ENCODE results near the gene CAPN1. TPM values are rescaled to one million over a fixed set of nuclear protein-coding genes. Genes with fewer than 3 reads are reported as not detected.

The CAPN1 gene
- total and polyA plus RNA-seq, 2 experiments from 2014 or later, result 131 to 156 TPM

GRCh38 chr11:65217441-65218423, 36.0 kb downstream of the CAPN1 start:
- DNase-seq (ENCODE audit: low read depth in 1 of 2, low spot score in 1 of 2), result no peak
- H3K27me3 ChIP-seq, result no peaks in the 10 kb centered on the region
- peaks cover 5% of the 10 kb centered on the region for H3K4me1 ChIP-seq (ENCODE audit: low read depth)
- no peaks in the 10 kb centered on the region for H3K9me3 ChIP-seq (ENCODE audit: low read depth)
- TF ChIP-seq CTCF (IDR thresholded peaks at IDR 0.05; ENCODE audit: low read depth, low read length), result no peak
- H3K27ac ChIP-seq, result no peak overlapping the region
- H3K4me3 ChIP-seq, result no peak overlapping the region
- H3K36me3 ChIP-seq, result no peaks in the 10 kb centered on the region

GRCh38 chr11:65218446-65218845, 36.7 kb downstream of the CAPN1 start:
- Histone ChIP-seq H3K4me3 (no peak overlapping the region), H3K36me3 (no peaks in the 10 kb centered on the region), H3K27me3 (no peaks in the 10 kb centered on the region), H3K27ac (no peak overlapping the region), H3K4me1 (ENCODE audit: low read depth) (peaks cover 3% of the 10 kb centered on the region), H3K9me3 (ENCODE audit: low read depth) (no peaks in the 10 kb centered on the region)
- no peak for DNase-seq (ENCODE audit: low read depth in 1 of 2, low spot score in 1 of 2)
- no peak for TF ChIP-seq CTCF (IDR thresholded peaks at IDR 0.05; ENCODE audit: low read depth, low read length)

GRCh38 chr11:65219930-65220213, 38.1 kb downstream of the CAPN1 start:
- no peak for TF ChIP-seq CTCF (IDR thresholded peaks at IDR 0.05; ENCODE audit: low read depth, low read length)
- peaks cover 3% of the 10 kb centered on the region for H3K4me1 ChIP-seq (ENCODE audit: low read depth)
- no peak for DNase-seq (ENCODE audit: low read depth in 1 of 2, low spot score in 1 of 2)
- no peaks in the 10 kb centered on the region for H3K27me3 ChIP-seq
- H3K4me3 ChIP-seq, result no peak overlapping the region
- H3K27ac ChIP-seq, result no peak overlapping the region
- H3K36me3 ChIP-seq, result no peaks in the 10 kb centered on the region
- no peaks in the 10 kb centered on the region for H3K9me3 ChIP-seq (ENCODE audit: low read depth)

- no peaks in the 10 kb centered on the region for H3K36me3 ChIP-seq
- no peak for DNase-seq (ENCODE audit: low read depth in 1 of 2, low spot score in 1 of 2)
- no peaks in the 10 kb centered on the region for H3K9me3 ChIP-seq (ENCODE audit: low read depth)
- peaks cover 3% of the 10 kb centered on the region for H3K4me1 ChIP-seq (ENCODE audit: low read depth)
- TF ChIP-seq CTCF (IDR thresholded peaks at IDR 0.05; ENCODE audit: low read depth, low read length), result no peak
- no peak overlapping the region for H3K27ac ChIP-seq
- no peak overlapping the region for H3K4me3 ChIP-seq
- H3K27me3 ChIP-seq, result peaks cover 3% of the 10 kb centered on the region
Measured at GRCh38 chr11:65221026-65221425, 39.3 kb downstream of the CAPN1 start.

GRCh38 chr11:65223011-65223410, 41.3 kb downstream of the CAPN1 start:
- Histone ChIP-seq H3K4me1 (ENCODE audit: low read depth) (peaks cover 3% of the 10 kb centered on the region), H3K36me3 (no peaks in the 10 kb centered on the region), H3K27me3 (peaks cover 8% of the 10 kb centered on the region), H3K9me3 (ENCODE audit: low read depth) (no peaks in the 10 kb centered on the region), H3K4me3 (no peak overlapping the region), H3K27ac (no peak overlapping the region)
- no peak for DNase-seq (ENCODE audit: low read depth in 1 of 2, low spot score in 1 of 2)
- no peak for TF ChIP-seq CTCF (IDR thresholded peaks at IDR 0.05; ENCODE audit: low read depth, low read length)
